ENCODE measurements around the gene TM9SF4.
"Not testable (repeated sequence)": the region's sequence is repeated elsewhere in the genome, so short reads cannot be mapped to it uniquely, and the experiment has no call there.

TM9SF4 gene

DNA sequence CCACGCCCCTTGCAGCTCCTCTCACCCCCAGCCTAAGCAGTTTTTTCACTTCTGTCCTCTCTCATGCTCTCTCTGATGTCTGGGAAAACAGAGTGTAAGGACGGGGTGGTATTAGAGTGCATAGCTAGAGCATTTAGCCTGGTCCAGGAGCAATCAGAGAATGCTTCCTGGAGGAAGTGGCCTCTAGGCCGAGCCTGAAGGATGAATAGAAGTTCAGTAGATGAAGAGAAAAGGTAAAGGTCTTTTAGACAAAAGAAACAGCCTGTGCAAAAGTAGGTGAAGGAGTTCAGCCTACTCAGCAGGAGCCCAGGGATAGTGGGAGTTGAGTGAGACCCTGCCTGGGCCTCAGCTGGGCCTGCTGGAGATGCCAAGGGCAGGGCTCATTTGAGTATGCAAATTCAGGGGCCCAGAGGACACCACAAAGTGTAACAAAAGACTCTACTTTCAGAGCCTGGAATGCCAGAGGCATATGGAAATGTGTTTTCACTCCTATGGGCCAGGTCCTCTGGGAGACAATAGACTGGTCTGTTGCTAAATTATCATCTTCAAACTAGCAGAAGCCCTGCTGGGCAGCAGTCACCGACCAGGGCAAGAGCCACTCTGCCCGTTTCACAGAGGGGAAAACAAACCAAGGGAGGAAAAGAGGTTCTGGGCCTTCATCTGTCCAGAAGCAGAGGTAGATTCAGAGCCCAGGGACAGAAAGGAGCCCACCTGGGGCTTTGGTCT lies 19.7 kb upstream of the TM9SF4 start:
- no peak for DNase-seq (ENCODE audit: low spot score)

DNA sequence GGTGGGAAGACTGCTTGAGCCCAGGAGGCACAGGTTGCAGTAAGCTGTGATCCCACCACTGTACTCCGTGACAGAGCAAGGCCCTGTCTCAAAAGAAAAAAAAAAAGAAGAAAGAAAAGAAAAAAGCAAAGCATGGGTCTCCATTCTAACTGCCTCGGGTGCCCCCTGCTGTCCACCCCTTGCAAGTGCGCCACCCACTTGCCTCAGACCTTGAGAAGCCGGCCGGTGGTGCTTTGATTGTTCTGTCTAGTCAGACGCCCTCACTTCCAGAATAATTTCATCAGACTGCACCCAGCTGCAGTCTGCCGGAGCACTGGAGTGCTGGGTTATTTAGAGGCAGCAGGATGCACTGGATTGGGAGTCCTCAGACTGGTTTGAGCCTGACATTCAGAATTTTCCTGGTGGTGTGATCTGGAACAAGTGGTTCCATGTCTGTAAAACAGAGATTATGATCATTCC lies 17.6 kb upstream of the TM9SF4 start:
- peak; percentile 69 for DNase-seq (ENCODE audit: low spot score)

DNA sequence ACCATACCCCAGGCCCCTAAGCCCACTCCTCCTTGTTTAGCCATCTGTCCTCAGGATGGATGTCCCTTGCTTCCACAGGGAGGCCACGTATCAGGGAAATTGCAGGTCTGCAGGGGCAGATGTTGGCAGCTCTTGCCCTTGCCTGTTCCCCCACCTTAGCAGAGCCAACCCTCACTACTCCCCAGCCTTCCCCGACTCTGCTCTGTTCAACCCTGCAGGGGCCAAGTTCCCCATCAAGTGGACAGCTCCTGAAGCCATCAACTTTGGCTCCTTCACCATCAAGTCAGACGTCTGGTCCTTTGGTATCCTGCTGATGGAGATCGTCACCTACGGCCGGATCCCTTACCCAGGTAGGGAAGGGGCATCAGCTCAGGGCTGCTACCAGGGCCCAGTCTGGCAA lies 10.7 kb upstream of the TM9SF4 start:
- no peak for DNase-seq (ENCODE audit: low spot score)

DNA sequence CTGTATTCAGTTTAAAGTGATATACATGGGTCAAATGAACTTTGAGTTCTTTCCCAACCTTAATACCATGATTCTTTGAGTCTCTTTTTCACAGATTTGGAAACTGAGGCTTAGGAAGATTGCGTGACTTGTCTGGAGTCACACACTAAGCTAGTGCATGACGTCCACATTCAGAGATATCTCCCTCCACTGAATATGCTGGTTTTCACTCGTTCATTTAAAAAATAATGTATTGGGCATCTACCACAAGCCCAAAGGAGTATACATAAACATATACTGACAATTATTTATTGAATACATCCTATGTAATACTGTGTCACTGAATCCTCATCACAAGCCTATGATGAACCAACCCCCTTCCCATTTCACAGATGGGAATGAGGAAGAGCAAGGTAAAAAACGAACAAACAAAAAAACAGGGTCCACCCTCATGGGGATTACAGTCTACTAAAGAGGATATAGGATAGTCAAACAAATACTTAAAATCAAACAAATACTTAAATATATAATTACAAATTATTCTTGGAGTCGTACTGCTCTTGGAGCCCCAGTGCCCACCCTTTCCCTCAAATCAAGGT lies 611 bp upstream of the TM9SF4 start:
- DNase-seq (ENCODE audit: low spot score), result no peak

DNA sequence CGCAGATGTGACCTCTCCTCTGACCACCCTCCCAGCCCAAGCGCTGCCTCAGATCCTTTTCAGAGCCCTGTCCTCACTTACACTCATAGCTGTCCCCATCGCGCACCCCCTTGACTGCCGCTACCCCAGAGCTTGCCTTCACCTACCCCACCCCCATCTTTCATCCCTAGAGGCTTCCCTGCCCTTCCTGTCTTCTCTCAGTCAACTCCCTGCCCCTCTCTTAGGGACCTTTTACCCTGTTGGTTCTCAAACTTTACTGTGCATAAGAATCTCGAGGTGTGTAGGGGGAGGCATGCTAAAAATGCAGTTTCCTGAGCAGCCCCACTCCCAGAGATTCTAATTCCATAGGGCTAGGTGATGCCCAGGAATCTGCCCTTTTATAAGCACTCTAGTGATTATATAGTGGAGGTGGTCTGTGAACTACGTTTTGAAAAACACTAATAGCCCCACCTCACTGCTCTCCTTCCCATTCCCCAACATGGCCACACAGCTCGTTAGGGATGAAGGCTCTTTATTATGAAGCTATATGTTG lies 725 bp downstream of the TM9SF4 start:
- DNase-seq (ENCODE audit: low spot score), result no peak

DNA sequence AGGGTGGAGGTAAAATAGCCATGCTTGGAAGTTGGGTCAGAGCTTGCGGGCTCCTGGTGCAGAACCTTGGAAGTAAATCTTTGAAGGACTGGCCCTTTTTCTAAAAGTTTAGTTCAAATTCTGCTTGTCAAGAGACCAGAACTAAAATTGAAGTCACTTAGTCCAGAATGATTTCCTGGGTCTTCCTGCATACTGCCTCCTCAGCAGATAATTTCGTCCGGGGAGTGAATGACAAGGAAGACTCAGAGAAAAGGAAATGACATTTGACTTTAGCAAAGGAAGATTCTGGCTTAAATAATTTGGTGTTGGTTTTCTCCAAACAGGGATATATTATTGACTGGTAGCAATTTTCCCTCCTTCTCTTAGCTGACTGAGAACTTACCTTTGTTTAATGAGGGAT lies 1.2 kb downstream of the TM9SF4 start:
- no peak for DNase-seq (ENCODE audit: low spot score)

DNA sequence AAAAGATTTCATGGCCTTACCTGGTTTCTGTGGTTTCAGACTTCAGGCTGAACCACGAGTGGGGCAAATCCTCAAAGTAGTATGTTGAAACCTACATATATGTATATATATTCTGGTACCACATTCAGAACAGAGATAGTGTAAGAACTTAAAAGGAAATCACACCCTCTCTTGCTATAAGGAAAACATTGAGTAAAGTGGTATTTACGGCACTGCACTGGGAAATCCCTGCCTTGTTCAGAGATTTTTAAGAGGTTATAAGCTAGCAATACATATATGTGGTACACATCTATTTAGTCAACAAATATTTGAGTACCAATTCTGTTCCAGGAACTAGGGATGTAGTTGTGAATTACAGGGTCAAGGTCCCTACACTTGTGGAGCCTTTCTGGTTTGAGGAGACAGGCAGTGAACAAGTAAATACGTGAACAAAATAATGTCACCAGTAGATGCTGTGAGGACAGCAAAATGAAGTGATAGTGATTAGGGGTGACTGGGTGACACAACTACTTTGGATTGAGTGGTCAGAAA lies 1.7 kb downstream of the TM9SF4 start:
- no peak for DNase-seq (ENCODE audit: low spot score)

DNA sequence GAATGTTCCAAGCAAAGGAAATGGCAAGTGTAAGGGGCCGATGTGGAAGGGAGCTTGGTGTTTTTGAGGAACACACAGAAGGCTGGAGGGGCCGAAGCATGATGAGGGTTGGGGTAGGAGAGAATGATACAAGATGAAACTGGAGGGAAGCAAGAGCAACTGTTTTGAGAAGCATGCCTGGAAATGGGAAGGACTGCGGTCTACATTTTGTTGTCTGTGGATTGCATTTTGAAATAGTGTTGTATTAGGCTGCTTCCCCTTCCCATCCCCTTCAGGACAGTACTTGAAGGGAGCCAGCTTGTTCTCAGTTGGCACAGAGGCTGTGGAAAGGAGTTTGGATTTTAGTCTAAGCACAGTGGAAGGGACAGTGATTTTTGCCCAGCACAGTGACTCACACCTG lies 2.2 kb downstream of the TM9SF4 start:
- peak; percentile 28 for DNase-seq (ENCODE audit: low spot score)

DNA sequence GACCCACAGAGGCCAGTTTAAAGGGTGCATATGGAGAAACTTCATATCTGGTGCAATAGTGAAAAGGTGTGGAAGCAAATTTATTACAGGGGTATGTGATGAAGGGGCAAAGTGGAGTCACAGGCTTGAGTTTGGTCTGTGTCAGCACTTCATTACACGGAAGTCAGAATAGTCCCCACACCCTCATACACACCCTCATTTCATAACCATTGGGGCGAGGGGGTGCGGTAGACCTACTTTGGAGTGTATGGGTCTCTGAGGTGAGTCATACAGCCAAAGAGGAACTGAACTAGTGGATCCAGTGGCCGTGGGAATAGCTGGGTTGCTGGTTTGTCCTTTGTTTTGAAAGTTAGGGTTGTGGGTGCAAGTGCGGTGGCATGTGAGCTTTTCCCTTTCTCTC lies 3.3 kb downstream of the TM9SF4 start:
- DNase-seq (ENCODE audit: low spot score), result no peak

DNA sequence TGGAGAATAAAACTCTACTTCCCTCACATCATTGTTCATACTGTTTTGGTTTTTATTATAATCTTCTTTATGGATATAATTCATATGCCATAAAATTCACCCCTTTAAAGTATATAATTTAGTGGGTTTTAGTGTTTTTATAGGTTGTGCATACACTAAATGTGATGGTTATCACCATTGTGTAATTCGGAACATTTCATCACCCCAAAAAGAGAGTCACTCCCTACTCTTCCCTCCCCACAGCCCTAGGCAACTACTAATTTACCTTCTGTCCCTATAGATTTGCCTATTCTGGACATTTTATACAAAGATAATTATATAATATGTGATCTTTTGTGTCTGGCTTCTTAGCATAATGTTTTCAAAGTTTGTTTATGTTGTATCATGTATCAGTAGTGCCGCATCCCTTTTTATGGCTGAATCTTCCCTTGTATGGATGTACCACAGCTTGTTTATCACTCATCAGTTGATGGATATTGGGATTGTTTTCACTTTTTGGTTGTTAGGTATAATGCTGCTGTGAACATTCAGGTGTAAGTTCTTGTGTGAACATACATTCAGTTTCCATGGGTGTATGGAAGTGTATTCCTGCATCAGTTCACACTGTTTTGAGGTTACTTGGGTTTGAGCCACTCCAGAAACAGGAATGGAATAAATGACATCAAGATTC lies 4.2 kb downstream of the TM9SF4 start:
- no peak for DNase-seq (ENCODE audit: low spot score)

DNA sequence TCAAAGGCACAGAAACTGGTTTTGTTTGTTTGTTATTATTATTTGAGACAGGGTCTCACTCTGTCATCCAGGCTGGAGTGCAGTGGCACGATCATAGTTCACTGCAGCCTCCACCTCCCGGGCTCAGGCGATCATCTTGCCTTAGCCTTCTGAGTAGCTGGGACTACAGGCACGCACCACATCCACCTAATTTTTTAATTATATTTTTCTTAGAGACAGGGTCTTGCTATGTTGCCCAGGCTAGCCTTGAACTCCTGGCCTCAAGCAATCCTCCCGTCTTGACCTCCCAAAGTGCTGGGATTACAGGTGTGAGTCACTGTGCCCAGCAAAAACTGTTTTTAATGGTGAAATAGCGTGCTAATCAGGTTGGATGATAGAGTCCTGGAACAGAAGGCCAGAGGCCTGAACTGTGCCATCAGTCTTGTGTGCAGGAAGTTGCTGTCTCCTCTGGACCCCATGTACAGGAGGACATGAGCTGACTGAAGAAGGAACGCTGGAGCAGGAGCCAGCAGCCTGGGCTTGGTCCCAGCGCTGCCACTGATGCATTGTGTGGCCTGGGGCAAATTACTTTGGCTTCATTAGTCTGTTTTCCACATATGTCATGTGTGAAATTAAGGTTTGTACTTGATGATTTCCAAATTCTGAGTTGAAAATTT lies 4.9 kb downstream of the TM9SF4 start:
- no peak for DNase-seq (ENCODE audit: low spot score)

DNA sequence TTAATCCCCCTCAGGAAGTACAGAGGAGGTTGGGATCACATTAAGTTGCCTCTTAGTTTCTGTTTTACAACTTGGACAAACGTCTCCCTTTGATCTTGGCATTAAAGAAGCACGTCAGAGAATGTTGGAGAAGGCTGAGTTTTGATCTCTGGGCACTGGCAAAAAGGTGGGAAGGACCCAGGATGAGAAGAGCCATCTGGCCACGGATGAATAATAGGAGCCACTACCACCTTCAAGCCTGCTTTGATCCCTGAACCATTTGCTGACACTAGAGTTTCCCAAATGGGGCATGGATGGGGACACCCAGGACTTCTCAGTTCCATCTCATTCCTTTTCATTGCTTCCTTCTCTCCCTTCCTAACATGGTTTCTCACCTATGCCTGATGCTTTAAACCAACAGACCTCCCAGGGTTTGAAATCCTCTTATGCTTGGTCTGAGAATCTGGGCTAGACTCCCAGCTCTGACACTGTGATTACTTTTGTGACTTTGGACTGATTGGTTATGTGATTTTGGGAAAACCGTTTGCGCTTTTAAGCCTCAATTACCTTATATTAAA lies 5.8 kb downstream of the TM9SF4 start:
- no peak for DNase-seq (ENCODE audit: low spot score)

DNA sequence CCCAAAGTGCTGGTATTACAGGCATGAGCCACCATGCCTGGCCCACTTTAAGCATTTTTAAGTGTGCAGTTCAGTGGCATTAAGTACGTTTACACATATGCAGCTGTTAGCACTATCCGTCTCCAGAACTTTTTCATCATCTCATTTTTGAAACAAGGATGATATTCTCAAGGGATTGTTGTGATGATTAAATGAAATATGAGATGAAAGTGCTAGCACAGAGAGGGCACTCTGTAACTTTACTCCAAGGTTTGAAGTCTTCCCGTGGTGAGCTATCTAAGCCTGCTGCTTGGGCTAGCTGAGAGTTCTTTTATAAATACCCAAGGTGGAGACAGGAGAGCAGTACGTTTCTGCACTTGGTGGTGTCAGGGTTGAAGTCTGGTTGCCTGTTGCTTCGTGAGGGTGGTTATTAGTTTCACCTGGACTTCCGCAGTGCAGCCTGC lies 6.6 kb downstream of the TM9SF4 start:
- no peak for DNase-seq (ENCODE audit: low spot score)

DNA sequence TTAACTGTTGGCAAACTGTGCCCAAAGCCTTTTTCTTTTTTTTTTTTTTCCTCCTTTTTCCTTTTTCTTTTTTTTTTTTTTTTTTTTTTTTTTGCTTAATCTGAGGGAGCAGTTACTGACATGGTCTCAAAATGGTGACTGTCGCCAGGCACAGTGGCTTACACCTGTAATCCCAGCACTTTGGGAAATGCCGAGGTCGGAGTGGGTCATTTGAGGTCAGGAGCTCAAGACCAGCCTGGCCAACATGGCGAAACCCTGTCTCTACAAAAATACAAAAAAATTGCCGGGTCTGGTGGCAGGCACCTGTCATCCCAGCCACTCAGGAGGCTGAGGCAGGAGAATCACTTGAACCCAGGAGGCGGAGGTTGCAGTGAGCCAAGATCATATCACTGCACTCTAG lies 7.3 kb downstream of the TM9SF4 start:
- DNase-seq (ENCODE audit: low spot score), result not testable (repeated sequence)

DNA sequence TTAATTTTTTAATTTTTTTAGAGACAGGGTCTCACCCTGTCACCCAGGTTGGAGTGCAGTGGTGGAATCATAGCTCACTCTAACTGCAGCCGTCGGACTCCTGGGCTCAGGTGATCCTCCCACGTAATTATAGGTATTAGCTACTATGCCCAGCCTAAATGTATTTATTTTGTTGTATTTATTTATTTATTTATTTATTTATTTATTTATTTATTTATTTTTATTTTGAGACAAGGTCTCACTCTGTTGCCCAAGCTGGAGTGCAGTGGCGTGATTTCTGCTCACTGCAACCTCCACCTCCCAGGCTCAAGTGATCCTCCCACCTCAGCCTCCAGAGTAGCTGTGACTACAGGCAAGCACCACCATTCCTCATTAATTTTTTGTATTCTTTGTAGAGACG lies 8.9 kb downstream of the TM9SF4 start:
- not testable (repeated sequence) for DNase-seq (ENCODE audit: low spot score)

DNA sequence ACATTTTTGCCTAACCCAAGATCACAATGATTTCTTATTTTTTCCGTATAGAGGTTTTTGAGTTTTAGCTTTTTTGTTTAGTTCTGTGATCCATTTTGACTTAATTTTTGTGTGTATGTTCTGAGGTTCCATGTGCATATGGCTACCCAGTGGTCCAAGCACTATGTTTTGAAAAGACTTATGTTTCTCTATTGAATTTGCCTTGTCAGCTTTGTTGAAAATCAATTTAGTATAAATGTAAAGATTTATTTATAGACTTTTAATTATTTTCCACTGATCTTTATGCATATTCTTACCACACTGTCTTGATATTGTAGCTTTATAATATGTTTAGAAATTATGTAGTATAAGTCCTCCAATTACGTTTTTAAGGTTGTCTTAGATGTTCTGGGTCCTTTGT lies 10.2 kb downstream of the TM9SF4 start:
- DNase-seq (ENCODE audit: low spot score), result no peak

DNA sequence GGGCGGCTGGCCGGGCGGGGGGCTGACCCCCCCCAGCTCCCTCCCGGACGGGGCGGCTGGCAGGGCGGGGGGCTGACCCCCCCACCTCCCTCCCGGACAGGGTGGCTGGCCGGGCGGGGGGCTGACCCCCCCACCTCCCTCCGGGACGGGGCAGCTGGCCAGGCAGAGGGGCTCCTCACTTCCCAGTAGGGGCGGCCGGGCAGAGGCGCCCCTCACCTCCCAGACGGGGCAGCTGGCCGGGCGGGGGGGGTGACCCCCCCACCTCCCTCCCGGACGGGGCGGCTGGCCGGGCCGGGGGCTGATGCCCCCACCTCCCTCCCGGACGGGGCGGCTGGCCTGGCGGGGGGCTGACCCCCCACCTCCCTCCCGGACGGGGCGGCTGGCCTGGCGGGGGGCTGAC lies 12.4 kb downstream of the TM9SF4 start:
- DNase-seq (ENCODE audit: low spot score), result not testable (repeated sequence)

DNA sequence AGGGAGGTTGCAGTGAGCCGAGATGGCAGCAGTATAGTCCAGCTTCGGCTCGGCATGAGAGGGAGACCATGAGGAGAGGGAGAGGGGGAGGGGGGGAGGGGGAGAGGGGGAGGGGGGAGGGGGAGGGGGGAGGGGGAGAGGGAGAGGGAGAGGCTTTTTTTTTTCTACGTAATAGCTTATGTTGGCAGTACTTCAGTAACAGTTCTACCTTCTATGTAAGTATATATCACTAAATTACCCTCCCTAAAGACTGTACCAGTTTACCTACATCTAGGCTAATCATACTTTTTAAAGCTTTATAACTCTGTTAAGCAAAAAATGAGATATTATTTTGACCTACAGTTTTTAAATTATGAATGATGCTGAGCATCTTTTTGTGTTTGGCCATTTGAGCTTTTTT lies 13.6 kb downstream of the TM9SF4 start:
- DNase-seq (ENCODE audit: low spot score), result no peak

DNA sequence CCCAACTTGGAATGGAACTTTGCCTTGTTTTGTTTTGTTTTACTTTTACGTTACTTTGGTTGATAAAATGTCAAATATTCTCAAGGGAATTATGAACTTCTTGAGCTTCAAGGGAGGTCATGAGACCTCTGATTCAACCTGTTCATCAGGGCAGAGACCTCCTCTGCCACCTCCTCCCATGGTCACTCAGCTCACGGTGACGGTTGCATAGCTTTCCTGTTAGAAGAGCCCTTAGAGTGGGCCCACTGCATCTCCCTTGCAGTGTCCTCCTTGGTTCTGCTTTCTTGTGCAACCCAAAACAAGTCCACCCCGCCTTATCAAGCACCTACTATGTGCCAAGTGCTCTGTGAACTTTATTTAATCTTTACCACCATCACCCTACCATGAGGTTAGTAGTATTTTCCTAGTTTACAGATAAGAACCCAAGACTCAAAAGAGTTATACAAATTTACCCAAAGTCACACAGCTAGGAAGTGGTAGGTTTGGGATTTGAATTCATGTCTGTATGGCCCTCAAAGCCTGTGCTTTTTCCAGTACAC lies 15.5 kb downstream of the TM9SF4 start:
- DNase-seq (ENCODE audit: low spot score), result no peak

DNA sequence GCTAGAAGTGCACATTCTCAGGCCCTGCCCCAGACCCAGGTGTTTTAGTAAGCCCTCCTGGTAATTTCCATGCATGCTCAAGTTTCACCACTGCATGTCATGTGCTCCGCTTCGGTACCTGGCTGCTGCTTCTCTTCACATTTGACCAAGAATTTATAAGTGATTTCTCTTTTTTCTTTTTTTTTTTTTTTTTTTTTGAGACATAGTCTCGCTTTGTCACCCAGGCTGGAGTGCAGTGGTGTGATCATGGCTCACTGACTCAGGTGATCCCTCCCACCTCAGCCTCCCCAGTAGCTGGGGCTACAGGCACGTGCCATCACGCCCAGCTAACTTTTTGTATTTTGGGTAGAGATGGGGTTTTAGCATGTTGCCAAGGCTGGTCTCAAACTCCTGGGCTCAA lies 16.0 kb downstream of the TM9SF4 start:
- DNase-seq (ENCODE audit: low spot score), result no peak

DNA sequence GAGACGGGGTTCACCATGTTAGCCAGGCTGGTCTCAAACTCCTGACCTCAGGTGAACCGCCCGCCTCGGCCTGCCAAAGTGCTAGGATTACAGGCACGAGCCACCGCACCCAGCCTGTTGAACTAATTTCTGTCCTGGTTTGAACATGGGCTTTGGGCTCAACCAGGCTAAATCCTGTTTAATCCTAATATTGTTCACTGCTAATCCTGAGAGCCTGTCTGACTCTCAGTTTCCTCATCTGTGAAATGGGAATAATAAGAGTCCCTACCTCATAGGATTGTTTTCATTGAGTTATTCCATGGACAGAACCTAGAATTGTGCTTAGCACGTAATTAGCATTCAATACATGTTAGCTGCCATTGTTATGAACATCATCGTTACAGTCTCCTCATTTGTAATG lies 17.4 kb downstream of the TM9SF4 start:
- DNase-seq (ENCODE audit: low spot score), result no peak

DNA sequence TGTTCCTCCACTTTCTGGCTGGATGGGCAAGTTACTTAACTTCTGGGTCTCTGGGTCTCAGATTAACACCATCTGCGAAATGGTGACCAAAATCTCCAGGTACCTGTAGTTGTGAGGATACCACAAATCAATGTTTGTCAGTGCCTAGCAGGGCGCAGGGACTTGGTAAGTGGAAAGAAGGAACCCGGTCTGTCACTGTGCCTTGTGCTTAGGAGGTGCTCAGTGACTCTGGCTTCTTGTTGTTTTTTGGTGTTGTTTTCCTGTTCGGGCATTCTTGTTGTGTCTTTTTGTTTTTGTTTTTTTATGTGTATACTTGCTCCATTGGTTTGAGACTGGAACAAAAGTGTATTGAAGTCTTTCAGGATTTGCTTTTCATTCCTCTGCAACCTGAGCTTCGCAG lies 17.8 kb downstream of the TM9SF4 start:
- no peak for DNase-seq (ENCODE audit: low spot score)
